SHP77 (cell line): ENCODE results near the gene PDE9A.

Experiments
- DNase-seq, 2 experiments: peaks; one replicate each; lab custom pipeline; 2025; lab: John Stamatoyannopoulos, UW

PDE9A gene

DNA sequence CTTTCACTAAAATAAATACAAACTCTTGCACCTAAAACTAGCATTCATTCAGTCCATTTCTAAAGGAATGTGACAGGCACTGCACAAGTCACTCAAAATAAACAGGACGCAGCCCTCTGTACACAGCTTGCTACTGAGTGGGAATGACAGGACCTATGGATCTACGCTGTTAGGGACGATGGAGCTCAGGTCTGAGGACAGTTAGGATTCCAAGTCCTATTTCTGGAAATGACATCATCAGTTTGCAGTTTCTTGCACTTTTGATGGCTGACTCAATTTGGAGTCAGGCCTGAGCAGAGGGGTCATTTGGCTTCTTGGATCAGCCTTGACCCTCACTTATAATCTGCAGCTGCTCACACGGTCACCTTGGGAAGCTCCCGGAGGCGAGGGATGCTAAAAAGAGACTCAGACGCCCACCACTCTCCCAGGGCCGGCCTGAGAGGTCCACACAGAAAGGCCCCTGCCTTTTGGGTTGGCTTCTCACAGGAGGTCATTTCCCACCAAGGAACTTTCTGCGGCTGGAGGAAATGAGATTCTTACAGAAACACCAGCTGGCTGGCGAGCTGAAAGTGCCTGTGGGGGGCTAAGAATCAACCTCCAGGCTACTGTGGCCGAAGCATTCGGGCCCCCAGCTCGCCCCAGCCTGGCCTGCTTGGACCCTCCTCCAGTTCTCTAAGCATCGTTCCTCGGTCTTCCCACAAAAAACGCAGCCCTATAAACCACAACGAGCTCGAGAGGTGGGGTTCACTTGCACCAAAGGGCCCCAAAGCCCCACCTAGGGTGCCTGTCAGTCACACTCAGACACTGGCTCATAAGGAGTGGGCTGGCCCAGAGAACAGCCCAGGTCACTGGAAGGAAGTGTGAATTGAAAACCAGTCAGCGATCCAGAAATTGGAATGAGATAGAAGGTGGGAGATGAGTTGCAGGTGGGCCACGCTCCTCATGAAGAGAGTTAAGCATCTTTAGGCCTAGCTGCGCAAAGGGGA, 8.9 kb upstream of the PDE9A start:
- no peak for DNase-seq

GRCh38 chr21:42645211-42646075, 8.0 kb upstream of the PDE9A start:
- DNase-seq = no peak

DNA sequence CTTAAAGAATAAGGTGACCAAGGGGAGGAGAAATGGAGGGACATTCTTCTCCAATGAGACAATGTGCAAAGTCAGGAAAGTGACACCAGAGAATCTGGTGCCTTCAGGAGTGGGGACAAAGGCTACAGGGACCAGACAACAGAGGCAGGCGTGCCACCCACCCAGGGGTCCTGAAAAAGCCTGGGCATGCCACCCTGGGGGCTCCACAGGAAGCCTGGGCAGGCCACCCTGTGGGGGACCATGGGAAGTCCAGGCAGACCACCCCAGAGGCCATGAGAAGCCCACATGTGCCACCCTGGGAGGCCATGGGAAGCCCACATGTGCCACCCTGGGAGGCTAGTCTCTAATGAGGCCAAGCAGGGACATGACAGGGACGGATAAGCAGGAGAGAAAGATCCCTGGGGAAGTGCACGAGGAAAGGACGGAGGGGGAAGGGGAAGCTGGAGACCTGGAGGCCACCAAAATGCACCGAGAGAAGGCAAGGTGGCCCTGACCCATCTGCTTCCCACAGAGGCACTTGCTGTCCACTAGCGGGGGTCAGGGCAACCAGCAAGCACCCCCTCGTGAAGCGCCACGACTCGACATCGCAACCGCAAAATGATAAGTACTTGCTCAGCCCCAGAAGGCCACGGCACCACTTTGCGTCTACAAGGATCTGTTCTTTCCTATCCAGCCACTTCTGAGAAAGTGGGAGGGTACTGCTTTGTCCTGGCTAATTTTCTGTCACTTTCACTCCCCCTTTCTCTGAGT, 7.2 kb upstream of the PDE9A start:
- DNase-seq = no peak

DNA sequence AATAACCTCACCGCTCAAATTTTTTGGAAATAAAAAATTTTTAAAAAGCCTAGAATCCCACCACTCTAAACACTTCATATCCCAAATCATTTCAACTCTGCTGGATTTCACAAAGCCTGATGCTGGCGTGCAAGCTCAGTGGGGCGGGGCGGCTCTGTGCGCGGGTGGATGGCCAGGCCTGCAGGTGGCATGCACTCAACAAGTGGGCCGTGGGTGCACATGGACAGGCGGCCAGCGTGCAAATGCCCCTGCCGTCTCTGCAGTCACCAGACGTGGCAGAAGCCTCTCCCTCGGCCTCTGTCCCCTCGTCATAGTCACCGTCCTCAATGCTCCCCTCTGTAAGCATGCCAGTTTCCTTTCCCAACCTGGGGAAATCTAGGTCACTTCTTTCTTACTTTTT, 6.6 kb upstream of the PDE9A start:
- no peak for DNase-seq

DNA sequence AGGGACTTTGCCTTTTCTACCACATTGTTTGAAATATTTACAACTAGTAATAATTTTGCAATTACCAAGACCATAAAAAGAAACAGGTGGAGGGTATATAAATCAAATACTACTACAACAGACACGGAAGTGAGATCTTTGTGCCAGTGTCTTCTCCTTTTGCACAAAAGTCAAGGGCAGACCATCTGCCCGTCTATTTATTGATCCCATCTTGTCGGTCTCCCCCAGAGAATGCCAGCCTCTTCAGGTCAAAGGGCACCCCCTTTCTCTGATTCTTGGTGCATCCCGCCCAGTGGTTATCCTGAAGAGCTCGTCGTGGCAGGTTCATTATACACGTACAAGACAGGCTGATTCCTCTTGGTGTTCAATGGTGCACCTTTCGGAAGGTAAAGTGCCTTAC, 4.8 kb upstream of the PDE9A start:
- DNase-seq = no peak

GRCh38 chr21:42649122-42650032, 4.0 kb upstream of the PDE9A start:
- DNase-seq = no peak

DNA sequence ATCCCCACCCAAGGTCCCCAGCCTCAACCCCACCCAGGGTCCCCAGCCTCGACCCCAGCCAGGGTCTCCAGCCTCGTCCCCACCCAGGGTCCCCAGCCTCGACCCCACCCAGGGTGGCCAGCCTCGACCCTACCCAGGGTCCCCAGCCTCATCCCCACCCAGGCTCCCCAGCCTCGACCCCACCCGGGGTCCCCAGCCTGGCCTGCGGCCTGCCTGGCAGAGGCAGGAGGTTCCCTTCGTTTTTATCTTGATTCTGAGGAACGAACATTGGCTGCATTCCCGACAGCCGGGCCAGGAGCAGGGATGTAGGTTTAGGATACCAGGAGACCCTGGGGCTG, 3.4 kb upstream of the PDE9A start:
- DNase-seq = no peak

DNA sequence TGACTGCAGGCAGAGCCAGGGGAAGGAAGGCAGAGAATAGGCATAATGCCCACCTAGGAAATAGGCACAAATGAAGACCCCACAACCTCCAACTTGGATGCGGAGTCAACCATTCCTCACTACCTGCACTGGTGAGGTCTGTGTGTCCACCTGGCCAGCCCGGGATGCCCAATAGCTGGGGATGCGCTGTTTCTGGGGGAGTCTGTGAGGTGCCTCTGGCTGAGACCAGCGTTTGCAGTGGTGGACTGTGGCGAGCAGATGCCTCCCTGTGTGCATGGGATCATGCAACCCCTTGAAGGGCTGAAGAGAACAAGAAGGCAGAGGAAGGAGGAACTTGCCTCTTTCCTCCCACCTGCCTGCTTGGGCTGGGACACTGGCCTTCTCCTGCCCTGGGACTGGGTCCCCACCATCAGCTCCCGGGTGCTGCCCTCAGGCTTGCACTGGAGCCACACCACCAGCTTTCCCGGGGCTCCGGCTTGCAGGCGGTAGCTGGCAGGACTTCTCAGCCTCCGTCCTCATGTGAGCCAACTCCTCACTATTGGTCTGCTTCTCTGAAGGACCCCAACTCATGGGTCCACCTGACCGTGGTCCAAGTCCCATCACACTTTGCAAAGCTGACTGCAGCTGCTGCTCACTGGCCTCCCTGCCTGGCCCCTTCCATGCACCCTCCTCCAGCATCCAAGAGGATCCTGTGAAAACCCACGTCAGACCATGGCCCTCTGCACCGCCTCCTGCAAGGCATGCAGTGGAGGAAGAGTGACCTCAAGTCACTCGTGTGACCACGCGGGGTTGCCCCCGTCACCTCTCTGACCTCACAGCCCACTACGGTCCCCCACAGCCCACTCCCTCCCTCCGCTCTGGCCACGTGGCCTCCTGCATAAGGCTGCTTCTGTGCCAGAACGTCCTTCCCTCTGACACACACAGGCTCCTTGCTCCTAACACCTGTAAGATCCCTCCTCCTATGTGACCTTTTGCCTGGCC, 2.7 kb upstream of the PDE9A start:
- DNase-seq = no peak

DNA sequence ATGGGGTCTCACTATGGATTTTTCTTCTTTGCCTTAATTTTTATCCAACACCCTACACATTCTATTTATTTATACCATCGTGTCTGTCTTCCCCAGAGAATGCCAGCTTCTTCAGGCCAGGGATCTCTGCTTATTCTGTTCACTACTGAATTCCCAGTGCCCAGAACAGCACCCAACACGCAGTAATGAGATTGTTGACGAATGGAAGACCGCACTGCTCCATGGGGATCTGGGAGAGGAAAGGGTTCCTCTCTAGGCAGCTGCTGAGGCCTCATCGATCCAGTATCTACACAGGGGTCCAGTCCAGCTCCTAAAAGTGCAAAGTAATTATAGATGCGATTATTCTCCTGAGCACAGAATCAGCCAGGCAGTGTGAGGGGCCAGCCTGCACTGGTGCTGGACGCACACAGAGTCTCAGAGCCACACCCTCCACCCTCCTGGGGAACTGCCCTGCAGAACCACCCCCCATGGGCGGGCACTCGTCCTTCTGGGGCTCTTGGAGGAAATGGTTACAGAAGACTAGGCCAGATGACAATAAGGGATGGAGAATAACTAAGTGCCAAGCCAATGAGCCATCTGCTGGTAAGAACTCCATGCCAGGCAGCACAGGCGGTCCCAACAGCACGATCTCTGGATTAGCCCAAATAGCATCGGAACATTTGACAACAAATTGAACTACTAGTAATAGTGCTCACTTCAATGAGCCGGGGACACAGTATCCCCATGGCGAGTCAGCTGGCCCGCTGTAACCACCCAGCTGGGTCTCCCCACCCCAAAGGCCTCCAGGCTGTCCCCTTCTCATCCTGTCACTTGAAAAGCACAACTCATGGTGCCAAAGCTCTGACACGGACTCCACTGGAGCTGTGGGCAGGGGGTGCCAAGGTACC, 1.7 kb upstream of the PDE9A start:
- DNase-seq = no peak

DNA sequence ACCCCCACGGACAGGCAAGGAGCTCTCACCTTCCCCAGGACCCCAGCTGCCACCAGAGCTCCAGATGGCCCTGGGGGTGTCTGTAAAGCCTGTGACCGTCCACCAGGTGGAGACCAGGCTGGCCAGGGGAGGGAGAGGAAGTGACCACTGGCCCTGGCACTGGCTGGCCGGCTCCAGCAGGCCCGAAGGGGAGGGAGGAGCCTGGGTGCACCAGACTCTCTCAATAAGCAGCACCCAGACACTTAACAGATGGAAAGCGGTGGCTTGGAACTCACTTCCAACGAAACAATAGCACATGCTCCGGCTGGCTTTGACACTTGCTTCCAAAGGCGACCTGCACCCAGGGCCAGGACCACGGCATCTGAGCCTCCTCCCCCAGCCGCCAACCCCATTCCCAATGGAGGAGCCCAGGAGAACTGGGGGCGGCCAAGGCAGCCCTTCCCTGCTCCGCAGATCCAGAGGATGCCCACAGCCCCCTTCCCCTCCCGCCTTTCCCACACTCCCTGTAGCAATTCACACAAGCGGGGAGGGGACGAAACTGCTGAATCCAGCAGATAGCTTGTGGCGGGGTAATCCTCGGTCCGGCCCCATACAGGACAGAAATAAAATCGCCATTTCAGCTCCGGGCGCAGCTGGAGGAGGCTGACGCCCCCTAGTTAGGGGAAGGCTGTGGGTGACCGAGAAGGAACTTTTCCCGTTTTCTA, 742 bp upstream of the PDE9A start:
- peak in 1 of 2 experiments; percentile 24 for DNase-seq

GRCh38 chr21:42654179-42654912, 925 bp downstream of the PDE9A start:
- no peak for DNase-seq

GRCh38 chr21:42654913-42655795, 1.7 kb downstream of the PDE9A start:
- no peak for DNase-seq

DNA sequence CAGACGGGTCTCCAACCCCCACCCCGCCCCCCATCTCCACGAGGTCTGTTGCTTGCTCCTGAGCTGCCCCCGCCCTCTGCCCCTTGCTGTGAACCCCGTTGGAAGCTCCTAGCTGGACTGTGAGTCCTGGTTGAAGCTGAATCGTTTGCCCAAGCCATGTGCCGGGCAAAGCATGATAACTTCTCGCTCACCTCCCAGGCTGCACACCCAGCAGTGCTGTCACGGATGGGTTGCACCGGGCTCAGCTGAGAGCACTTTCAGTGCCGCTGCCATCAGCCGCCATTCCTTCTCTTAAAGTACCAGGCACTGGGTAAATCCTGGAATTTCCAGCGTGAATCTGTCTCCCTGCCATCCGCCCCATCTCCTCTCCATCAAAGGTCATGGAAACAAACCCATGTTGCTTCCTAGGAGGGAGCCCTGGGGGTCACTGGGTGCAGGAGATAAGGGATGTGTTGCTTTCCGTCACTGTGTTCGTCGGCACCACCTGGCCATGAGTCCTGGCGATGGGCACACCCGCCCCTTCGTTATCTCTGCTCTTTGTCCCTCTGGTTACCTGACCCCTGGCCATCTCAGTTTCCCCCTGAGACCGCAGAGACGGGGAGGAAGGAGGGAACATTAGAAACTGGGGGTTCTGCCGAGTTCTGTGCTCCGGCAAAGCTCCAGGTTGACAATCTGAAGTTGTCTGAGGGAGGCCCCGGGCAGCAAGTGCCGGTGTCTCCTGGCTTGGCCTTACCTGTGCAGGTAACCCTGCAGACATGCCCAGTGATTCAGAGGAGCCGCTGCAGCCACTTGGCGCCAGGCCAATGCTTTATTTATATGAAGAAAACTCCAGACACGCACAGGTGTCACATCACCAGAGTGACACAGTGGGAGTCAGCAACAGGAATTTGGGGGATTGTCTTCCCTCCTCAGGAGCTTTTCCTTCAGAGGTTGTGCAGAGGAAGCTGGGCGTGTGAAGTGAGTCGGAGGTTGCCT, 2.7 kb downstream of the PDE9A start:
- DNase-seq = no peak

DNA sequence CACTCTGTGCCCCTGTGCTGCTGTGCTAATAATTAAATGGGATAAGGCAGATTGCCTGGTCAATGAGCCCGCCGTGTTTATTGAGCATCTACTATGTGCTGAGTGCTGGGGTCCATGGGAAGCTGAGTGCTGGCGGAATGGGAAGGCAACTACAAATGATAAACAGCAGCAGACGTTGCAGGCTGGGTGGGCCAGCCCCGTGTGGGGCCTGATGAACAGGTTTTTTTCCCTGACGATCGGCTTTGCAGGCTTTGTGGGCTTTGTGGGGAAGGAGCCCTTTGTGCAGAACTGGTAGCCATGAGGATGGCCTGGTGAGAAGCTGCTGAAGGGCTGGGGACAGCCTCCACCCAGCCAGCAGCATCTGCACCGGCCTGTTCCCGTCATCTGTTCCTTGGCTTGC, 3.5 kb downstream of the PDE9A start:
- no peak for DNase-seq

GRCh38 chr21:42657676-42658319, 4.4 kb downstream of the PDE9A start:
- no peak for DNase-seq
